Endothelial cell of umbilical vein (primary cell): ENCODE results near the gene TPM1. TPM values are rescaled to one million over a fixed set of nuclear protein-coding genes. Genes with fewer than 3 reads are reported as not detected.

Experiments used
- BruUV-seq: library from RNA; stranded (reverse); fragments of 400-500 nt; replicated peaks from 2 replicates; lab custom pipeline; 2021; lab: Mats Ljungman, UMichigan
- CTCF ChIA-PET: fragments of 300-600, 350-600 bp; sonication (Branson Sonifier 250); formaldehyde crosslinking; loops from one replicate; lab custom pipeline; 2021; ENCODE audit warnings: antibody characterized with exemption, inconsistent platforms; lab: Charles Lee
- POLR2A ChIA-PET: fragments of 300-600, 350-600 bp; sonication (Branson Sonifier 250); formaldehyde crosslinking; loops from one replicate; lab custom pipeline; 2021; ENCODE audit warnings: antibody characterized with exemption, inconsistent platforms; lab: Charles Lee
- DNase-seq: peaks from one replicate; pipeline ENCODE4 v3.0.0-alpha.2; 2011; ENCODE audit warnings: low read depth, low spot score
- FAIRE-seq: peaks from 2 replicates; lab custom pipeline; 2011; peaks lifted over from hg19 to GRCh38; lab: Jason Lieb, UNC
- H2AFZ ChIP-seq: 2 replicates; pipeline ENCODE4 v1.6.0; 2012; ENCODE audit warnings: low read depth, low read length, control low read depth, inconsistent platforms
- H3K27ac ChIP-seq: 2 replicates; pipeline ENCODE4 v1.5.1; 2011; ENCODE audit warnings: low read depth, mild to moderate bottlenecking, control low read depth, low read length, moderate library complexity; ENCODE audit not compliant: insufficient read depth
- H3K27me3 ChIP-seq, 2 experiments: 2 replicates each; pipeline versions ENCODE4 v1.6.0 to v1.6.1; 2011; ENCODE audit warnings: low read length in 2 of 2, mixed read lengths in 1 of 2; ENCODE audit not compliant: control insufficient read depth in 2 of 2, insufficient read depth in 2 of 2
- H3K36me3 ChIP-seq, 2 experiments: 2 replicates in 1 of 2; 3 replicates in 1 of 2; pipeline ENCODE4 v1.5.1; 2011; ENCODE audit warnings: low read length in 2 of 2, mild to moderate bottlenecking in 1 of 2, moderate library complexity in 1 of 2; ENCODE audit not compliant: control insufficient read depth in 2 of 2, insufficient read depth in 2 of 2; ENCODE audit errors: extremely low read depth in 1 of 2
- H3K4me1 ChIP-seq: 3 replicates; pipeline ENCODE4 v1.5.1; 2011; ENCODE audit warnings: mild to moderate bottlenecking, low read length; ENCODE audit not compliant: control insufficient read depth, insufficient read depth; ENCODE audit errors: extremely low read depth
- H3K4me2 ChIP-seq: 2 replicates; pipeline ENCODE4 v1.6.1; 2011; ENCODE audit warnings: low read length, control low read depth, mixed read lengths; ENCODE audit not compliant: insufficient read depth
- H3K4me3 ChIP-seq, 3 experiments: fragments of 200-600 bp in 1 of 3; sonication (generic), shearing (Covaris generic) in 1 of 3; replicated peaks in 1 of 3; 2 replicates each; pipeline ENCODE4 v1.5.1; 2011 to 2016; ENCODE audit warnings: control low read depth in 3 of 3, low read length in 3 of 3, mild to moderate bottlenecking in 2 of 3, inconsistent platforms in 1 of 3, low read depth in 1 of 3, moderate library complexity in 1 of 3; ENCODE audit not compliant: insufficient read depth in 1 of 3
- H3K79me2 ChIP-seq: 2 replicates; pipeline ENCODE4 v1.6.0; 2012; ENCODE audit warnings: low read length, inconsistent platforms; ENCODE audit not compliant: control insufficient read depth, insufficient read depth
- H3K9ac ChIP-seq: replicated peaks from 2 replicates; pipeline ENCODE3; 2011; ENCODE audit warnings: low read length, control low read depth; ENCODE audit not compliant: insufficient read depth; ENCODE audit errors: extremely low read depth
- H3K9me1 ChIP-seq: replicated peaks from 3 replicates; pipeline ENCODE4 v1.6.0; 2011; ENCODE audit warnings: mild to moderate bottlenecking, low read length; ENCODE audit not compliant: control insufficient read depth, insufficient read depth; ENCODE audit errors: extremely low read depth
- H3K9me3 ChIP-seq: replicated peaks from 2 replicates; pipeline ENCODE4 v1.5.1; 2012; ENCODE audit warnings: low read length, inconsistent platforms; ENCODE audit not compliant: control insufficient read depth, insufficient read depth
- H4K20me1 ChIP-seq: replicated peaks from 2 replicates; pipeline ENCODE3; 2011; ENCODE audit warnings: mild to moderate bottlenecking, low read length; ENCODE audit not compliant: control insufficient read depth, insufficient read depth; ENCODE audit errors: extremely low read depth
- CTCF ChIP-seq, 2 donors: IDR thresholded peaks; 1 replicate in 1 of 2; 2 replicates in 1 of 2; pipeline ENCODE4 v1.5.1; 2011; ENCODE audit warnings: low read length in 2 of 2, mild to moderate bottlenecking in 2 of 2, moderate library complexity in 2 of 2, control low read depth in 1 of 2, inconsistent platforms in 1 of 2, low read depth in 1 of 2; ENCODE audit not compliant: insufficient read depth in 1 of 2; ENCODE audit errors: extremely low read depth in 1 of 2
- EZH2 ChIP-seq: IDR thresholded peaks from 2 replicates; pipeline ENCODE4 v1.6.1; 2012; ENCODE audit warnings: borderline replicate concordance, low read depth, mild to moderate bottlenecking, moderate library complexity, low read length, inconsistent platforms; ENCODE audit not compliant: severe bottlenecking
- FOS ChIP-seq: IDR thresholded peaks from 2 replicates; pipeline ENCODE4 v1.6.1; 2011; ENCODE audit warnings: mild to moderate bottlenecking, low read length, moderate library complexity, borderline replicate concordance; ENCODE audit not compliant: insufficient read depth
- GATA2 ChIP-seq: IDR thresholded peaks from 2 replicates; pipeline ENCODE4 v1.7.0; 2011; ENCODE audit warnings: low read depth, mild to moderate bottlenecking, moderate library complexity, mixed read lengths, low read length; ENCODE audit not compliant: insufficient read length, insufficient read depth
- JUN ChIP-seq: IDR thresholded peaks from 2 replicates; pipeline ENCODE4 v1.6.1; 2011; ENCODE audit warnings: borderline replicate concordance, low read depth; ENCODE audit not compliant: insufficient read length, insufficient read depth
- MAX ChIP-seq: IDR thresholded peaks from 2 replicates; pipeline ENCODE4 v1.6.1; 2011; ENCODE audit not compliant: insufficient read depth, insufficient read length
- MYC ChIP-seq: IDR thresholded peaks from one replicate; pipeline ENCODE4 v1.6.1; 2011; ENCODE audit warnings: mild to moderate bottlenecking, low read depth, low read length
- POLR2A ChIP-seq: IDR thresholded peaks from 2 replicates; pipeline ENCODE4 v1.6.1; 2012; ENCODE audit warnings: low read depth, mild to moderate bottlenecking, control low read depth, low read length
- POLR2AphosphoS5 ChIP-seq: IDR thresholded peaks from 2 replicates; pipeline ENCODE4 v1.6.1; 2012; ENCODE audit warnings: low read depth, mild to moderate bottlenecking, control low read depth, low read length, moderate library complexity; ENCODE audit not compliant: insufficient read depth
- dilution Hi-C: fragments of 300-500 bp; cut with MboI; formaldehyde crosslinking; loops from one replicate; pipeline ENCODE4 v1.15.0; 2019; ENCODE audit warnings: low sequenced_read_pairs; ENCODE audit not compliant: extremely low pct_ligation_motif_present
- intact Hi-C: fragments of 100-400 bp; cut with micrococcal nuclease; formaldehyde crosslinking; loops from one replicate; pipeline ENCODE4 v1.10.0; 2022
- polyA plus RNA-seq, 4 experiments: library from polyadenylated mRNA; depleted of rRNA in 3 of 4; stranded (reverse) in 3 of 4; unstranded in 1 of 4; fragments of >200 nt; gene quantifications; 2 replicates each; pipeline versions ENCODE4 v1.2.1 to v1.2.3, GENCODE V29; 2011 to 2012; ENCODE audit warnings: missing spikeins in 1 of 4
- total RNA-seq: library from RNA; stranded (reverse); gene quantifications from 2 replicates; pipeline ENCODE4 v1.2.3, GENCODE V29; 2021

TPM1 gene
- total and polyA plus RNA-seq, 2 donors (not counting 3 experiments of a cell fraction or from before 2014, with no cell fraction given) = 518 to 558 TPM

GRCh38 chr15:63010386-63010785 lies 32.2 kb upstream of the TPM1 start:
- H3K4me3 ChIP-seq = no peak overlapping the region
- no peak overlapping the region for H3K4me2 ChIP-seq
- H3K9ac ChIP-seq = no peak overlapping the region
- peaks cover 19% of the 10 kb centered on the region for H3K4me1 ChIP-seq
- TF ChIP-seq GATA2 (no peak), JUN (no peak), MAX (no peak), MYC (no peak), EZH2 (no peak), POLR2A (no peak)
- no peak overlapping the region for H3K27ac ChIP-seq
- POLR2A ChIA-PET = no interaction called here
- H2AFZ ChIP-seq = no peak overlapping the region
- no peaks in the 10 kb centered on the region for H3K36me3 ChIP-seq
- CTCF ChIA-PET = no interaction called here
- H3K9me1 ChIP-seq = no peaks in the 10 kb centered on the region
- DNase-seq = no peak
- intact Hi-C loops = loop anchor here (5.0 kb wide), 1 partner anchor 53 kb away; no protein-coding TSS in a partner anchor
- H3K27me3 ChIP-seq = no peaks in the 10 kb centered on the region
- dilution Hi-C loops = no loop called here
- no peaks in the 10 kb centered on the region for H3K9me3 ChIP-seq
- no TSS peak for BruUV-seq
- H3K79me2 ChIP-seq = no peaks in the 10 kb centered on the region
- FAIRE-seq = no peak
- no peaks in the 10 kb centered on the region for H4K20me1 ChIP-seq

- Histone ChIP-seq H3K79me2 (no peaks in the 10 kb centered on the region), H3K9me1 (no peaks in the 10 kb centered on the region), H2AFZ (no peak overlapping the region), H3K9ac (no peak overlapping the region), H3K27ac (no peak overlapping the region), H3K36me3 (no peaks in the 10 kb centered on the region), H3K9me3 (no peaks in the 10 kb centered on the region), H3K27me3 (no peaks in the 10 kb centered on the region), H3K4me3 (no peak overlapping the region), H3K4me1 (peaks cover 25% of the 10 kb centered on the region), H4K20me1 (no peaks in the 10 kb centered on the region), H3K4me2 (no peak overlapping the region)
- intact Hi-C loops = loop anchor here (5.0 kb wide), 1 partner anchor 54 kb away; no protein-coding TSS in a partner anchor
- TF ChIP-seq JUN (no peak), MAX (no peak), POLR2A (no peak), MYC (no peak), POLR2AphosphoS5 (no peak), FOS (no peak), GATA2 (no peak), CTCF (IDR thresholded peaks at IDR 0.05; ENCODE audit: extremely low read depth in 1 of 2, insufficient read depth in 1 of 2, low read depth in 1 of 2, low read length in 2 of 2) (no peak), EZH2 (no peak)
- DNase-seq (no peak), FAIRE-seq (no peak)
- dilution Hi-C loops = no loop called here
- BruUV-seq = no TSS peak
- CTCF ChIA-PET = no interaction called here
- POLR2A ChIA-PET = no interaction called here
These were observed 31.4 kb upstream of the TPM1 start for GRCh38 chr15:63010920-63011693.
